ENCODE results near the gene ZNF208.
"Not testable (repeated sequence)": the region's sequence is repeated elsewhere in the genome, so short reads cannot be mapped to it uniquely, and the experiment has no call there.

The ZNF208 gene

GRCh38 chr19:22010437-22011143, at the start of gene ZNF208:
Gene ZNF208, minus strand, starts transcription at chr19:22010943. Its CDS starts 149 bp downstream, at chr19:22010794.
- H3K36me3 ChIP-seq (ENCODE audit: control insufficient read depth, insufficient read depth, low read length); H3K27me3 ChIP-seq (replicated peaks; ENCODE audit: control insufficient read depth, insufficient read depth, low read length); H3K4me3 ChIP-seq (replicated peaks; ENCODE audit: low read depth, low read length); DNase-seq (ENCODE audit: extremely low read depth, insufficient read length): not testable (repeated sequence)

DNA sequence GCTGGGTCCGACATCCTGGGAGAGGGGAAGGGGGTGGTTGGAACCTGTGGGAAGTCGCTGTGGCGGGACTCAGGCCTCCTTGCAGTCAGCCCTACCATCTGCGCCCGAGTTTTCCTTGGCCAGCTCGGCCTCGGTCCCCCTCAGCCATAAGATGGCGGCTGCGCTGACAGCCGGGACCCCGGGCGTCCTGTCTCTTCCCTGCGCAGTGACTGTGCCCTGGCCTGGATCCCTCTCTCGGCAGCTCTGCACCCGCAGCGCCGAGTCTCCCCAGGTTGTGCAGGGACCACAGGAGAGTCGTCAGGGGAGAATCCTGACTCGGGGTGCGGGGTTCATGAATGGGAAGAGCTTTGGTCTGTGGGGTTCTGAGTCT, 41.9 kb upstream of the ZNF208 start:
- no peak overlapping the region for H3K4me3 ChIP-seq (replicated peaks; ENCODE audit: low read depth, low read length)
- no peak for DNase-seq (ENCODE audit: extremely low read depth, insufficient read length)
- H3K27me3 ChIP-seq (replicated peaks; ENCODE audit: control insufficient read depth, insufficient read depth, low read length) = no peaks in the 10 kb centered on the region
- H3K36me3 ChIP-seq (ENCODE audit: control insufficient read depth, insufficient read depth, low read length) = no peaks in the 10 kb centered on the region
- TF ChIP-seq, protein P1, sequence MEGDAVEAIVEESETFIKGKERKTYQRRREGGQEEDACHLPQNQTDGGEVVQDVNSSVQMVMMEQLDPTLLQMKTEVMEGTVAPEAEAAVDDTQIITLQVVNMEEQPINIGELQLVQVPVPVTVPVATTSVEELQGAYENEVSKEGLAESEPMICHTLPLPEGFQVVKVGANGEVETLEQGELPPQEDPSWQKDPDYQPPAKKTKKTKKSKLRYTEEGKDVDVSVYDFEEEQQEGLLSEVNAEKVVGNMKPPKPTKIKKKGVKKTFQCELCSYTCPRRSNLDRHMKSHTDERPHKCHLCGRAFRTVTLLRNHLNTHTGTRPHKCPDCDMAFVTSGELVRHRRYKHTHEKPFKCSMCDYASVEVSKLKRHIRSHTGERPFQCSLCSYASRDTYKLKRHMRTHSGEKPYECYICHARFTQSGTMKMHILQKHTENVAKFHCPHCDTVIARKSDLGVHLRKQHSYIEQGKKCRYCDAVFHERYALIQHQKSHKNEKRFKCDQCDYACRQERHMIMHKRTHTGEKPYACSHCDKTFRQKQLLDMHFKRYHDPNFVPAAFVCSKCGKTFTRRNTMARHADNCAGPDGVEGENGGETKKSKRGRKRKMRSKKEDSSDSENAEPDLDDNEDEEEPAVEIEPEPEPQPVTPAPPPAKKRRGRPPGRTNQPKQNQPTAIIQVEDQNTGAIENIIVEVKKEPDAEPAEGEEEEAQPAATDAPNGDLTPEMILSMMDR (IDR thresholded peaks at IDR 0.05; ENCODE audit: insufficient read depth, low read length, poor library complexity, severe bottlenecking) = no peak

GRCh38 chr19:22041151-22041550, 30.4 kb upstream of the ZNF208 start:
- not testable (repeated sequence) for H3K4me3 ChIP-seq (replicated peaks; ENCODE audit: low read depth, low read length); H3K36me3 ChIP-seq (ENCODE audit: control insufficient read depth, insufficient read depth, low read length); DNase-seq (ENCODE audit: extremely low read depth, insufficient read length); H3K27me3 ChIP-seq (replicated peaks; ENCODE audit: control insufficient read depth, insufficient read depth, low read length)

DNA sequence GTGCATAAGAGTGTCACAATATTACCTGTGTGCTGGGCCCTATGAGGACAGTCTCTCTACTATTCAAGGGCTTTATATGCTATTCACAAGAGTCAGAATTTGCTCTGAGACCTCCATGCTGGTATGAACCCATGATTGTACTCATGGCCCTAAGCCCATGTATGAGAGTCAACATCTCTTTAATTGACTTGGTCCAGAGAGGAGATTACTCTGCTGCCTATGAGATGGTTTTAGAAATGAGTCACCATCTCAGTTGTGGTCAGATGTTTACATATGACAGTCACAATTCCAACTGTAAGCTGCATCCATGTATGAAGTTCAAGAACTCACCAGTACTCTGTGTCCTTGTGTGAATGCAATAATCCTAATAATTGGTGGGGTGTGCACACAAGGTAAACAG, 19.9 kb upstream of the ZNF208 start:
- TF ChIP-seq, protein P1 (IDR thresholded peaks at IDR 0.05; ENCODE audit: insufficient read depth, low read length, poor library complexity, severe bottlenecking) = no peak
- H3K27me3 ChIP-seq (replicated peaks; ENCODE audit: control insufficient read depth, insufficient read depth, low read length) = no peaks in the 10 kb centered on the region
- no peak for DNase-seq (ENCODE audit: extremely low read depth, insufficient read length)
- no peak overlapping the region for H3K4me3 ChIP-seq (replicated peaks; ENCODE audit: low read depth, low read length)
- H3K36me3 ChIP-seq (ENCODE audit: control insufficient read depth, insufficient read depth, low read length) = no peaks in the 10 kb centered on the region

- DNase-seq (ENCODE audit: extremely low read depth, insufficient read length) = no peak
- Histone ChIP-seq H3K36me3 (ENCODE audit: control insufficient read depth, insufficient read depth, low read length) (no peaks in the 10 kb centered on the region), H3K4me3 (replicated peaks; ENCODE audit: low read depth, low read length) (no peak overlapping the region), H3K27me3 (replicated peaks; ENCODE audit: control insufficient read depth, insufficient read depth, low read length) (no peaks in the 10 kb centered on the region)
- TF ChIP-seq, protein P1 (IDR thresholded peaks at IDR 0.05; ENCODE audit: insufficient read depth, low read length, poor library complexity, severe bottlenecking) = no peak
These were observed 15.9 kb upstream of the ZNF208 start for GRCh38 chr19:22026687-22027086.

GRCh38 chr19:22025539-22025938, 14.8 kb upstream of the ZNF208 start:
- H3K36me3 ChIP-seq (ENCODE audit: control insufficient read depth, insufficient read depth, low read length); H3K27me3 ChIP-seq (replicated peaks; ENCODE audit: control insufficient read depth, insufficient read depth, low read length); DNase-seq (ENCODE audit: extremely low read depth, insufficient read length); H3K4me3 ChIP-seq (replicated peaks; ENCODE audit: low read depth, low read length): not testable (repeated sequence)

DNA sequence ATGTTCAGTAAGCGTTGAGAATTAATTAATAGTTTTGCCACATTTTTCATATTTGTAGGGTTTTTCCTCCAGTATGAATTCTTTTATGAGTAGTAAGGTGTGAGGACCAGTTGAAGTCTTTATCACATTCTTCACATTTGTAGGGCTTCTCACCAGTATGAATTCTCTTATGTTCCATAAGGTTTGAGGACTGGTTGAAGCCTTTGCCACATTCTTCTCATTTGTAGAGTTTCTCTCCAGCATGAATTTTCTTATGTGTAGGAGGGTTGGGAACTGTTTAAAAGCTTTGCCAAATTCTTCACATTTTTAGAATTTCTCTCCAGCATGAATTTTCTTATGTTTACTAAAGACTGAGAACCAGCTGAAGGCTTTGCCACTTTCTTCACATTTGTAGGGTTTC, 40.3 kb downstream of the ZNF208 start:
- Histone ChIP-seq H3K36me3 (ENCODE audit: control insufficient read depth, insufficient read depth, low read length) (no peaks in the 10 kb centered on the region), H3K4me3 (replicated peaks; ENCODE audit: low read depth, low read length) (no peak overlapping the region), H3K27me3 (replicated peaks; ENCODE audit: control insufficient read depth, insufficient read depth, low read length) (no peaks in the 10 kb centered on the region)
- TF ChIP-seq, protein P1 (IDR thresholded peaks at IDR 0.05; ENCODE audit: insufficient read depth, low read length, poor library complexity, severe bottlenecking) = no peak
- no peak for DNase-seq (ENCODE audit: extremely low read depth, insufficient read length)
